Neutrophil (primary cell): ENCODE results near the gene ADGRF3.

Source experiments
- H3K27ac ChIP-seq: fragments of 200-600 bp; sonication (generic); 2 replicates; pipeline ENCODE4 v1.5.1; 2016; ENCODE audit warnings: mild to moderate bottlenecking, moderate library complexity
- H3K27me3 ChIP-seq: fragments of 200-600 bp; sonication (generic); 2 replicates; pipeline ENCODE4 v1.6.0; 2016; ENCODE audit warnings: mild to moderate bottlenecking
- H3K36me3 ChIP-seq: fragments of 200-600 bp; sonication (generic); 2 replicates; pipeline ENCODE4 v1.5.1; 2017
- H3K4me1 ChIP-seq, 2 experiments: fragments of 200-600 bp in 1 of 2; sonication (generic) in 1 of 2; 1 replicate in 1 of 2; 2 replicates in 1 of 2; pipeline versions ENCODE4 v1.5.1 to v1.6.1; 2013 to 2016; ENCODE audit warnings: low read depth in 1 of 2, low read length in 1 of 2, mild to moderate bottlenecking in 1 of 2, moderate library complexity in 1 of 2; ENCODE audit not compliant: control insufficient read depth in 1 of 2, insufficient read depth in 1 of 2
- H3K4me3 ChIP-seq, 2 experiments: fragments of 200-600 bp in 1 of 2; sonication (generic) in 1 of 2; 1 replicate in 1 of 2; 2 replicates in 1 of 2; pipeline ENCODE4 v1.5.1; 2013 to 2016; ENCODE audit warnings: low read depth in 1 of 2, low read length in 1 of 2, mild to moderate bottlenecking in 1 of 2, moderate library complexity in 1 of 2
- H3K9me3 ChIP-seq: fragments of 200-600 bp; sonication (generic); 2 replicates; pipeline ENCODE4 v1.5.1; 2016
- TF ChIP-seq, protein P1 (sequence below): fragments of 200-600 bp; sonication (generic); IDR thresholded peaks from 2 replicates; pipeline ENCODE4 v1.5.1; 2016; ENCODE audit warnings: antibody characterized with exemption

ADGRF3 gene

DNA sequence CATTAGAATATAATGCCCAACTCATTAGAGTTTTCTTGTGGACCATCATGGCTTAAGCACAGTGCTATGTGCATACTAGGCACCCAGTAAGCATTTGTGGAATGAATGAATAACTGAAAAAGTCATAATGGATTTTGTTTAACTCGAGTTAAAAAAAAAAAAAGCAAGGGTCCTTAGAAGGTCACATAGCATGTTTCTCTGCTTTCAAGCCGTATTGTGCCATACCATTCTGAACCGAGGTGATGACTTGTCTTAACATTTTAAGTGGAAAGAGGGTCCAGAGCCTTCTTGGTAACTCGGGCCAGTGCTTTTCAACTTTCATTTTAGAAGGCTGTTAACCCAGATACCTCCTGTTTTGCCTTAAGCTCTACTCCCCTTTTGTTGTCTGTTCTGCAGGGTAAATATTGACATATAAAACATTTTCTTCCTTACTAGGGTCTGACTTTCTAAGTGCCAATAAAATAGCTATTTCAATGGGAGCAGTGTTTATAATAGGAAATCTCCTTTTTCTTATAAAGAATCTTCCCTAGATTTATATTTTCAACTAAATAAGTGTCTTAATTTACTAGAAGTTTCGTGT is 787 bp upstream of the ADGRF3 start:
- TF ChIP-seq, protein P1, sequence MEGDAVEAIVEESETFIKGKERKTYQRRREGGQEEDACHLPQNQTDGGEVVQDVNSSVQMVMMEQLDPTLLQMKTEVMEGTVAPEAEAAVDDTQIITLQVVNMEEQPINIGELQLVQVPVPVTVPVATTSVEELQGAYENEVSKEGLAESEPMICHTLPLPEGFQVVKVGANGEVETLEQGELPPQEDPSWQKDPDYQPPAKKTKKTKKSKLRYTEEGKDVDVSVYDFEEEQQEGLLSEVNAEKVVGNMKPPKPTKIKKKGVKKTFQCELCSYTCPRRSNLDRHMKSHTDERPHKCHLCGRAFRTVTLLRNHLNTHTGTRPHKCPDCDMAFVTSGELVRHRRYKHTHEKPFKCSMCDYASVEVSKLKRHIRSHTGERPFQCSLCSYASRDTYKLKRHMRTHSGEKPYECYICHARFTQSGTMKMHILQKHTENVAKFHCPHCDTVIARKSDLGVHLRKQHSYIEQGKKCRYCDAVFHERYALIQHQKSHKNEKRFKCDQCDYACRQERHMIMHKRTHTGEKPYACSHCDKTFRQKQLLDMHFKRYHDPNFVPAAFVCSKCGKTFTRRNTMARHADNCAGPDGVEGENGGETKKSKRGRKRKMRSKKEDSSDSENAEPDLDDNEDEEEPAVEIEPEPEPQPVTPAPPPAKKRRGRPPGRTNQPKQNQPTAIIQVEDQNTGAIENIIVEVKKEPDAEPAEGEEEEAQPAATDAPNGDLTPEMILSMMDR, result no peak
- H3K27me3 ChIP-seq, result no peaks in the 10 kb centered on the region
- H3K36me3 ChIP-seq, result no peaks in the 10 kb centered on the region
- peak overlapping the region; percentile 89 for H3K27ac ChIP-seq
- H3K4me1 ChIP-seq, result peaks cover 31 to 32% of the 10 kb centered on the region in 2 experiments
- H3K9me3 ChIP-seq, result no peaks in the 10 kb centered on the region
- H3K4me3 ChIP-seq, result peak overlapping the region; percentile 96 to 99

- peaks cover 31 to 32% of the 10 kb centered on the region in 2 experiments for H3K4me1 ChIP-seq
- no peaks in the 10 kb centered on the region for H3K36me3 ChIP-seq
- H3K27me3 ChIP-seq, result no peaks in the 10 kb centered on the region
- no peaks in the 10 kb centered on the region for H3K9me3 ChIP-seq
- H3K4me3 ChIP-seq, result peak within 1 kb of the TSS; percentile 96 to 99
- H3K27ac ChIP-seq, result peak within 1 kb of the TSS; percentile 89
- TF ChIP-seq, protein P1, result peak; percentile 19
Observed at GRCh38 chr2:26345545-26346453, 790 bp downstream of the ADGRF3 start, which contains the start of gene SELENOI. TSS of gene SELENOI (plus strand) at chr2:26346143. CDS start at chr2:26346233, 90 bp downstream.

DNA sequence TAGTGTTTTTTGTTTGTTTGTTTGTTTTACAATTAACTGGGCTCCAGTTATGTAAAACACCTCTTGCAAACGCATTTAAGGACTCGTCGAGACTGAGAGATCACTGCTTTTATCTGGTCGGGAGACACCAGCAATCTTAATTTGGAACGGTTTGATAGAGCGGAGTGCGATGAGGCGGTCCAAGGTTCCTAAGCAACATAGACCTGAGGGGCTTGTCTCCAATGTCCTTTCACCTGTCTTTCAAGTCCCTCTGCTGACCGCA is 1.4 kb downstream of the ADGRF3 start:
- Histone ChIP-seq H3K4me3 (peak overlapping the region; percentile 96 to 99), H3K4me1 (peaks cover 31 to 32% of the 10 kb centered on the region in 2 experiments), H3K27ac (peak overlapping the region; percentile 89), H3K36me3 (no peaks in the 10 kb centered on the region), H3K9me3 (no peaks in the 10 kb centered on the region), H3K27me3 (no peaks in the 10 kb centered on the region)
- TF ChIP-seq, protein P1, result no peak

DNA sequence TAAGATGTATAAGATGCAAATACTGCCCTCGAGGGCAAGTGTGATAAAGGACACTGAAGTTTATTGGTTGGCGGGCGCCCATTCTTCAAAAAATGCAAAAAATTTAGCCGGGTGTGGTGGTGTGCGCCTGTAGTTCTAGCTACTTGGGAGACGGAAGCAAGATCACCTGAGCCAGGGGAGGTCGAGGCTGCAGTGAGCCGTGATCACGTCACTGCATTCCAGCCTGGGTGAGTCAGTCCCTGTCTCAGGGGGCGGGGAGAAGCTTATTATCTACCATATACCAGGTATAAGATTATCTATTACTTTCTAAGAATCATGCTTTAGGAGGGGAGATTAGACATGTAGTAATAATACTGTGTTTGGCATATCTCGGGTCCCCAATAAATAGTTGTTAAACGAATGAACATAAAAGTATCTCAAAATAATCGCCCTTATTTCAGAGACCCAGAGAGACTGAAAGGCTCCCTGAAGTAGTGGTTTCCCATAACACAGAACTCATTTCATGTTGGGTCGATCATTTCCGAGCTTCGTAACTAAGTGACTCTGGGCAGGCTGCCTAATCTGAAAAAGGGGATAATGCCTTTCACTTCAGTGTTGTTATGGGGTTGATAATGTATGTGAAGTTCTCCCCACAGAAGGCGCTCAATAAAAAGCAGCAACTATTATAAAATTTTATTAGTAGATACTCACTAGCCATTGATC is 1.9 kb downstream of the ADGRF3 start:
- Histone ChIP-seq H3K4me1 (peaks cover 31 to 32% of the 10 kb centered on the region in 2 experiments), H3K4me3 (peak overlapping the region; percentile 96 to 99)
- TF ChIP-seq, protein P1, result no peak

GRCh38 chr2:26340831-26341230 is 5.8 kb downstream of the ADGRF3 start:
- Histone ChIP-seq H3K36me3 (no peaks in the 10 kb centered on the region), H3K4me1 (peaks cover 10 to 13% of the 10 kb centered on the region in 2 experiments), H3K9me3 (no peaks in the 10 kb centered on the region), H3K27ac (no peak overlapping the region), H3K27me3 (no peaks in the 10 kb centered on the region), H3K4me3 (no peak overlapping the region)
- TF ChIP-seq, protein P1, result no peak

More for the DNA sequence above, 1.9 kb downstream of the ADGRF3 start:
- Histone ChIP-seq H3K27me3 (no peaks in the 10 kb centered on the region), H3K27ac (peak overlapping the region; percentile 89), H3K36me3 (no peaks in the 10 kb centered on the region), H3K9me3 (no peaks in the 10 kb centered on the region)
